DMS79 (cell line): Measurements from ENCODE around the gene GASK1A.

Experiments used
- DNase-seq: peaks from one replicate; lab custom pipeline; 2025; lab: John Stamatoyannopoulos, UW

The GASK1A gene

DNA sequence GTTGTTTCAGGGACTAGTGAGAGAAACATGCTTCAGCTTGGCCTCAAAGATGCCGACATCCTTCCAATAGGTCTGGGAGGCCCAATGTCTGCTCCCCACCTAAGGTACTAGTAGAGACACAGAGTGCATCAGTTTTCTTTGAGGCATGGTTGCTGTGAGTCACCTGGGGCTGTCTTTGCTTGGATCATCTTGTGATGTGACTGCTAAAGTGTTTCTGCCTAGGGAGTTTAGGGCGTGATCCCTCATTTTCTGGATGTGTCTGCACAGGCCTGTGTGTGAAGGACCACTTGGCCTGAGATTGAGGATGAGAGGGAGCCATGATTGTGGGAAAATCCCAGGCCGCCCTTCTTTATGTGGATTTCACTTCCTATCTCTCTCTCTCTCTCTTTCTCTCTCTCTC, 4.8 kb downstream of the GASK1A start:
- DNase-seq: no peak

DNA sequence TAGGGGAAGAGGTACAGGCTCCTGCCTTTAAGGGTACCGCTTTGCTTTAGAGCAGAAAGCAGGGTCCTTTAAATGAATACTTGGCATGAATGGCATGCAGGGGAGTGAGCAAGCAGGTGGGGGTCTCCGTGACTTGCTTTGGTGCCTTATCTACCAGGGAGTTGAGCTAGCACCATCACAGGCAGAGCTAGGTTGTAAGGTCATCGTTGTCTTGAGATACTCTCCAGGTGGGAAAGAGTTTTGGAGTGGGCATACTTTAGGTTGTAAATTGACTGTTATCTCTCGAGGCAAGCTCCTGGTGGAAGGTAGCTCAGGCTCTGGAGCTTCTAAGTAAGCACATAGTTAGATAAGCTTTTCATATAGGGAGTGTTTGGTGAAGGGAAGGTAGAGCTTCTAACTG, 5.6 kb downstream of the GASK1A start:
- DNase-seq: no peak

GRCh38 chr3:42988097-42988496, 9.0 kb downstream of the GASK1A start:
- DNase-seq: no peak

- no peak for DNase-seq
Observed at GRCh38 chr3:42988566-42988965, 9.5 kb downstream of the GASK1A start.

- no peak for DNase-seq
Observed at GRCh38 chr3:42991341-42992315, 12.5 kb downstream of the GASK1A start.

- no peak for DNase-seq
Observed at GRCh38 chr3:42994595-42994994, 15.5 kb downstream of the GASK1A start.

DNA sequence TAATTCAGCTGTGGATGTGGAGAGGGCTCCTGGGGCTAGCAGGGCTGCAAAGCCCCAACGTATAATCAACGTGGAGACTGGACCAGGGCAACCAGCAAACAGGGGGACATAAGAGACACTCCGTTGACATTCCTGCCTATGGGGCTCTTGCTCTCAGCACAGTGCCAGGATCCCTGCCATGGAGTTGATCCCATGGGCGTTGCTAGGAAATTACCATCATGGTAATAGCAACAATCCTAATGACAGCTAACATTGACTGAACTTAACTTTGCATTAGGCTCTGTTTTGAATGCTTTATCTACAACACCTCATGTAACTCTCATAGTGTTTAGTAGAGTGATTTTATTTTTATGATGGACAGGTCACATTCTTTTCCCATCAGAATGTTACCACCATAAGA, 16.9 kb downstream of the GASK1A start:
- DNase-seq: no peak

DNA sequence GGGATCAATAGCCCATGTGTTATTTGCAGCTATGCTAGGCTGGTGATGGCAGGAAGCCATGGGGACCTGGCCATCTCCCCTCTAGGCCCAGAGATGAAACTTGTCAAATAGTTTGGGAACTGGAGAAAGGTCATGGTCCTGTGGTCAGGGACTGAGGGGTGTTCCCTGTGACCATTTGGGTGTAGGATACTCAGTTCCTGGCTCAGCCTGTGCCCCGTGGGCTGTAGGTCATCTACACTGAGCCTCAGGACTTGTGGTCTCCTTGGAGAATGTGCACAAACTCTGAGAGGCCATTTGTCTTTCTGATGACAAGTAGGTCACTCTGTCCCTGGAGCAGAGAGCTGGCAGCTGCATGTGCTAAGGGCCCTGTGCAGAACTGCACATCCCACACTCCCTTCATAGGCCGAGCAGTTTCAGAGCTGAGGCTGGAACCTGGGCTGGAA, 17.5 kb downstream of the GASK1A start:
- no peak for DNase-seq

DNA sequence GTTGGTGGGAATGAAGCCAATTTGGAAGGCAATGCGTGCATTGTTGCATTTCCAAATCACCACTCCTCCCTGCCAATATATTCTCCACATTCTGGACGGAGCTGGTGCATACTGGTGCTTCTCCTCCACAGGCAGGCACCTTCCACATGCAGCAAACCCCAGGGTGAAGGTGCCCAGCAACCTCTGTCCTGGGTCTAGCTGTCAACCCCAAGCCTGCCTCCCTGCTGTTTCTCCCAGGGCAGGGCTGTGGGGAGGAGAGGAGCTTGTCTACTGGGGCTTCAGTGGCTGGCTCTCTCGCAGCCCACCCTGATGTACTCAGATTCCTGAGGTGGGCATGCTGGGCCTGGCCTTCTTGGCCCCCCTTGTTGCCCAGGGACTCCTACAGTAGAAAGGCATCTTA, 20.1 kb downstream of the GASK1A start:
- DNase-seq: no peak

DNA sequence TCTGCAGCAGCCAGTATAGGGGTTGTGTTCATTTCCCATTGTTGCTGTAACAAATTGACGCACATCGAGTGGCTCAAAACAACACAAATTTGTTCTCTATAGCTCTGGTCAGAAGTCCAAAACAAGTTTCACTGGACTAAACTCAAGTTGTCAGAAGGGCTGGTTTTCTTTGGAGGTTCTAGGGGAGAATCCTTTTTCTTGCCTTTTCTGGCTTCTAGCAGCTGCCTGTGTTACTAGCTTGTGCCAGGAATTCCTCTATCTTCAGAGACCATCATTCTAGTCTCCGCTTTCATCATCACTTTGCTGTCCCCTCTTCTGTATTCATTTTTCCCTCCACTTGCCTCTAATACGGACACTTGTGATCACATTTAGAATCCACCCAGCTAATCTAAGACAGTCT, 20.5 kb downstream of the GASK1A start:
- DNase-seq: no peak

- DNase-seq: no peak
Observed at GRCh38 chr3:43000387-43000786, 21.3 kb downstream of the GASK1A start.

DNA sequence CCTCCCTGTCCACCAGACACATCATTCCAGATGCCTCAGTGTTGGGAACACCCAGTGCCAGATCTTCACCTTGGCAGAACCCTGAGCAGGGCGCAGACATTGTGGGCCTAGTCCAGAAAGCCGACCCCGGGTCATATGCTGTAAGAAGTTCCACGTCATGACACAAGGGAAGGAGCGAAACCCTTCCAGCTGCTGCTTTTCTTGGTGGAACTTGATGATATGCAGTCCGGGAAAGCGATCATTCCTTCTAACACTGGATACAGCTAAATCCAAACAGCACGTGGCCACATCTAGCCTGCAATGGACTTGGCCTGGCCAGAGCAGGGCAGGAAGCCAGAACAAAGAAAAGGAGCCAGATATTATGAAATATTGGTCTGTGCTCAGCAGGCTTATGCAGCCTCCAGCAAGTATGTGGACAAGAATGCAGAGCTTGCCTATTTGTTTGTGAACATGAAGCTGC, 22.0 kb downstream of the GASK1A start:
- no peak for DNase-seq

- no peak for DNase-seq
Observed at GRCh38 chr3:43001556-43002121, 22.5 kb downstream of the GASK1A start.

GRCh38 chr3:43004282-43004681, 25.2 kb downstream of the GASK1A start:
- DNase-seq: no peak

DNA sequence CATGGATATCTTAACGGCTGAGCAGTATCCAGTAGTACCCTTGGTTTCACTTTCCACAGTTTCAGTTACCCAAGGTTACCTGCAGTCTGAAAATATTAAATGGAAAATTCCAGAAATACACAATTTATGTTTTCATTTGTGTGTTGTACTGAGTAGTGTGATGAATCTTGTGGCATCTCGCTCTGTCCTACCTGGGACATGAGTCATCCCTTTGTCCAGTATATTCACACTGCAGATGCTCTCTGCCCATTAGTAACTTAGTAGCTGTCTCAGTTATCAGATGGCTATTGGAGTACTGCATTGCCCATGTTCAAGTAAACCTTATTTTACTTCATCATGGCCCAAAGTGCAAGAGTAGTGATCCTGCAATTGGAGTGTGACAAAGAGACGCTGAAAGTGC, 26.1 kb downstream of the GASK1A start:
- DNase-seq: no peak

GRCh38 chr3:43005981-43006380, 26.9 kb downstream of the GASK1A start:
- DNase-seq: no peak

GRCh38 chr3:43006825-43007224, 27.7 kb downstream of the GASK1A start:
- DNase-seq: no peak

GRCh38 chr3:43009547-43009946, 30.4 kb downstream of the GASK1A start:
- DNase-seq: no peak

DNA sequence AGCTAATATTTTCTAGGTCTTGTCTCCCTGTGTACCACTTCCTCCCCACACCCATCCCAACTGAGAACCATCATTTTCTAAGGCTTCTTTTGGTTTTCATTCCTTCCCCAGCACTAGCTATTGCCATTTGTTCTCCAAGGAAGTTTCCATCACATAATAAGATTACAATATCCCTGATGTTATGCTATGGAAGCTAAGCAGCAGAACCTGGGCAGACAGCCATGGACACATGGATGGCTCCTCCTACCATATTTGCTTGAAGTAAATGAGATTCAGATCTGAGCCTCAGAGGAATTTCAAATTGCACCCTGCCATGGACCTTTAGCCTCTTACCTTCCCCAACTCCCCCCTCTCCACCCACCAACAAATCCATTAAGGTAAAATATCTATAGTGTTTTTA, 31.5 kb downstream of the GASK1A start:
- no peak for DNase-seq

DNA sequence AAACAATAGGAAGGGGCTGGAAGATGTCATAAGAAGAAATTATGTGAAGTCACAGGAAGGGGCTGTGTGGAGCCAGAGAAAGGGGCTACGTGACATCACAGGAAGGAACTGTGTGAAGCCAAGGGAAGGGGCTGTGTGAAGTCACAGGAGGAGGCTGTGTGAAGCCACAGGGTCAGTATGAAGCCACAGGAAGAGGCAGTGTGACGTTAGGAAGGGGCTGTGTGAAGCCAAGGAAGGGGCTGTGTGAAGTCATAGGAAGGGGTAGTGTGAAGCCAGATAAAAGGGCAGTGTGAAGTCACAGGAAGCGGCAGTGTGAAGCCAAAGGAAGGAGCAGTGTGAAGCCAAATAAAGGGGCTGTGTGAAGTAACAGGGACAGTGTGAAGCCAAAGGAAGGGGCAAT, 32.5 kb downstream of the GASK1A start:
- no peak for DNase-seq

- no peak for DNase-seq
Observed at GRCh38 chr3:43012174-43012573, 33.1 kb downstream of the GASK1A start.

- no peak for DNase-seq
Observed at GRCh38 chr3:43013256-43013655, 34.1 kb downstream of the GASK1A start.

- no peak for DNase-seq
Observed at GRCh38 chr3:43013743-43014155, 34.6 kb downstream of the GASK1A start.
